Right cardiac atrium (tissue), 5 donors: Measurements from ENCODE around the gene ANKRD34C. TPM values are rescaled to one million over a fixed set of nuclear protein-coding genes. Genes with fewer than 3 reads are reported as not detected.

ENCODE experiments used
- ATAC-seq, 2 donors: fragments of 200-7000 bp; cut with Tn5 transposase; one replicate each; pipeline versions ENCODE4 v1.8.0 to v1.9.1; 2020; ENCODE audit warnings: moderate library complexity in 2 of 2, mild to moderate bottlenecking in 1 of 2
- DNase-seq, 3 donors: peaks; one replicate each; pipeline ENCODE4 v3.0.0-alpha.2; 2020
- H3K27ac ChIP-seq: one replicate; pipeline ENCODE4 v1.5.1; 2013; ENCODE audit warnings: mild to moderate bottlenecking, low read length, control low read depth, moderate library complexity
- H3K27me3 ChIP-seq: one replicate; pipeline ENCODE4 v1.6.1; 2013; ENCODE audit not compliant: control insufficient read depth, insufficient read depth
- H3K4me1 ChIP-seq: one replicate; pipeline ENCODE4 v1.6.1; 2013; ENCODE audit warnings: low read length; ENCODE audit not compliant: control insufficient read depth, insufficient read depth
- H3K4me3 ChIP-seq: one replicate; pipeline ENCODE4 v1.5.1; 2013; ENCODE audit warnings: low read length, control low read depth
- H3K9me3 ChIP-seq: one replicate; pipeline ENCODE4 v1.6.1; 2013; ENCODE audit warnings: low read length; ENCODE audit not compliant: control insufficient read depth
- WGBS: extraction: QIAGEN DNeasy Blood & Tissue Kit; methylation state at CpG from one replicate; pipeline ENCODE4 v1.1.7; 2013; 5-methylcytosine and 5-hydroxymethylcytosine counted together
- intact Hi-C, 4 donors: fragments of 100-400 bp; cut with DNase I; formaldehyde crosslinking; loops; one replicate each; pipeline versions ENCODE4 v1.11.0 to v1.14.0; 2022 to 2023
- long read RNA-seq, 4 donors: library from polyadenylated mRNA; unstranded; transcript quantifications; one replicate each; pipeline ENCODE4 v2.0.0, GENCODE V29; 2020 to 2021
- polyA plus RNA-seq: library from polyadenylated mRNA; stranded (reverse); fragments of 200-250 nt; gene quantifications from one replicate; pipeline ENCODE4 v1.2.3, GENCODE V29; 2013
- total RNA-seq, 4 donors: library from RNA; stranded (reverse); fragmentation: NEBNext Ultra II Directional; extraction: Animal tissue kit (Norgen Biotek cat#: 25700); gene quantifications; one replicate each; pipeline ENCODE4 v1.2.1, GENCODE V29; 2021
- donor health status: healthy with polysubstance abuse.
- donor health status: DM: no; HTN: yes; CAD: no.
- donor health status: DM: no; HTN: no; CAD: no.
- donor health status: DM: no; HTN: yes; CAD: no; lungs with severe emphysema.
- donor health status: DM: yes; HTN: yes; CAD: no.

The ANKRD34C gene
- total RNA-seq: not detected
- polyA plus RNA-seq: 0.02 TPM
- long read RNA-seq, donor 1: 0 reads
- long read RNA-seq, donor 2: 0 reads
- long read RNA-seq, donor 3: 0 reads
- long read RNA-seq, donor 4: 0 reads

- Histone ChIP-seq H3K27ac (no peak within 1 kb of the TSS), H3K27me3 (no peaks in the 10 kb centered on the region), H3K4me1 (no peaks in the 10 kb centered on the region), H3K9me3 (no peaks in the 10 kb centered on the region), H3K4me3 (no peak within 1 kb of the TSS)
- WGBS: 7% methylated on average over 56 of the region's 56 CpGs
- DNase-seq: no peak
- intact Hi-C loops: no loop called here
- peak in 1 of 2 donors; percentile 16 for ATAC-seq
These were observed at the start of gene ANKRD34C for GRCh38 chr15:79282371-79283251. Gene ANKRD34C (plus strand): TSS chr15:79282722. CDS start chr15:79293285, 10,563 bp downstream.

- Histone ChIP-seq H3K4me1 (no peaks in the 10 kb centered on the region), H3K27me3 (no peaks in the 10 kb centered on the region), H3K4me3 (no peak overlapping the region), H3K9me3 (peaks cover 5% of the 10 kb centered on the region), H3K27ac (no peak overlapping the region)
- 75% methylated on average over 6 of the region's 6 CpGs for WGBS
- no peak for DNase-seq
- no peak for ATAC-seq
- intact Hi-C loops: no loop called here
These were observed 49.3 kb upstream of the ANKRD34C start for GRCh38 chr15:79233236-79233635.

- no peak for DNase-seq
These were observed 42.5 kb upstream of the ANKRD34C start for GRCh38 chr15:79240036-79240435.

GRCh38 chr15:79243723-79244122, 38.8 kb upstream of the ANKRD34C start:
- peak; percentile 31 to 70 (median 68) for DNase-seq
- peak; percentile 84 to 88 for ATAC-seq
- WGBS: 37% methylated on average over 11 of the region's 11 CpGs

More at GRCh38 chr15:79240036-79240435, 42.5 kb upstream of the ANKRD34C start:
- Histone ChIP-seq H3K4me3 (no peak overlapping the region), H3K4me1 (no peaks in the 10 kb centered on the region), H3K9me3 (no peaks in the 10 kb centered on the region), H3K27ac (no peak overlapping the region), H3K27me3 (no peaks in the 10 kb centered on the region)
- 78% methylated on average over 3 of the region's 3 CpGs for WGBS
- intact Hi-C loops: no loop called here
- ATAC-seq: no peak

GRCh38 chr15:79244876-79245275, 37.6 kb upstream of the ANKRD34C start:
- H3K27me3 ChIP-seq: no peaks in the 10 kb centered on the region
- no peak for DNase-seq
- 83% methylated on average over 5 of the region's 5 CpGs for WGBS
- intact Hi-C loops: no loop called here
- no peaks in the 10 kb centered on the region for H3K4me1 ChIP-seq
- no peaks in the 10 kb centered on the region for H3K9me3 ChIP-seq
- ATAC-seq: no peak
- H3K4me3 ChIP-seq: no peak overlapping the region
- no peak overlapping the region for H3K27ac ChIP-seq

More at GRCh38 chr15:79243723-79244122, 38.8 kb upstream of the ANKRD34C start:
- intact Hi-C loops: no loop called here
- H3K4me3 ChIP-seq: no peak overlapping the region
- no peaks in the 10 kb centered on the region for H3K9me3 ChIP-seq
- no peak overlapping the region for H3K27ac ChIP-seq
- no peaks in the 10 kb centered on the region for H3K4me1 ChIP-seq
- H3K27me3 ChIP-seq: no peaks in the 10 kb centered on the region

GRCh38 chr15:79248183-79248582, 34.3 kb upstream of the ANKRD34C start:
- no peaks in the 10 kb centered on the region for H3K9me3 ChIP-seq
- ATAC-seq (no peak), DNase-seq (no peak)
- no peaks in the 10 kb centered on the region for H3K27me3 ChIP-seq
- intact Hi-C loops: no loop called here
- 81% methylated on average over 2 of the region's 2 CpGs for WGBS
- H3K4me1 ChIP-seq: no peaks in the 10 kb centered on the region
- no peak overlapping the region for H3K27ac ChIP-seq
- H3K4me3 ChIP-seq: no peak overlapping the region

GRCh38 chr15:79257454-79257853, 25.1 kb upstream of the ANKRD34C start:
- Histone ChIP-seq H3K9me3 (no peaks in the 10 kb centered on the region), H3K4me3 (no peak overlapping the region), H3K27ac (no peak overlapping the region), H3K4me1 (no peaks in the 10 kb centered on the region), H3K27me3 (no peaks in the 10 kb centered on the region)
- intact Hi-C loops: no loop called here
- DNase-seq (no peak), ATAC-seq (no peak)
- 81% methylated on average over 8 of the region's 8 CpGs for WGBS

- DNase-seq: no peak
- H3K27ac ChIP-seq: no peak overlapping the region
- no peak for ATAC-seq
- no peaks in the 10 kb centered on the region for H3K27me3 ChIP-seq
- no peak overlapping the region for H3K4me3 ChIP-seq
- no peaks in the 10 kb centered on the region for H3K9me3 ChIP-seq
- intact Hi-C loops: loop anchor here in 1 of 4 donors (10.0 kb wide), 1 partner anchor 1123 kb away; no protein-coding TSS in a partner anchor
- 92% methylated on average over 1 of the region's 1 CpG for WGBS
- H3K4me1 ChIP-seq: peaks cover 3% of the 10 kb centered on the region
These were observed 20.7 kb upstream of the ANKRD34C start for GRCh38 chr15:79261836-79262235.

- H3K4me3 ChIP-seq: no peak overlapping the region
- no peaks in the 10 kb centered on the region for H3K9me3 ChIP-seq
- WGBS: 88% methylated on average over 4 of the region's 4 CpGs
- H3K27me3 ChIP-seq: no peaks in the 10 kb centered on the region
- no peak for DNase-seq
- ATAC-seq: no peak
- H3K27ac ChIP-seq: no peak overlapping the region
- H3K4me1 ChIP-seq: peaks cover 3% of the 10 kb centered on the region
- intact Hi-C loops: loop anchor here in 1 of 4 donors (10.0 kb wide), 1 partner anchor 1120 kb away; no protein-coding TSS in a partner anchor
These were observed 17.4 kb upstream of the ANKRD34C start for GRCh38 chr15:79265167-79265566.

GRCh38 chr15:79265987-79266579, 16.4 kb upstream of the ANKRD34C start:
- ATAC-seq: peak in 1 of 2 donors; percentile 61

More at GRCh38 chr15:79265987-79266579, 16.4 kb upstream of the ANKRD34C start:
- Histone ChIP-seq H3K9me3 (no peaks in the 10 kb centered on the region), H3K27ac (peak overlapping the region; percentile 35), H3K27me3 (no peaks in the 10 kb centered on the region), H3K4me1 (peaks cover 3% of the 10 kb centered on the region), H3K4me3 (no peak overlapping the region)
- DNase-seq: peak in 1 of 3 donors; percentile 38
- WGBS: 51% methylated on average over 3 of the region's 3 CpGs
- intact Hi-C loops: loop anchor here in 1 of 4 donors (10.0 kb wide), 1 partner anchor 1119 kb away; no protein-coding TSS in a partner anchor
